ENCODE data around the gene NKPD1.

Gene NKPD1

GRCh38 chr19:45154064-45154827, 6.5 kb downstream of the NKPD1 start:
- DNase-seq = no peak

GRCh38 chr19:45153339-45154063, 7.3 kb downstream of the NKPD1 start:
- DNase-seq = no peak

GRCh38 chr19:45152504-45153338, 8.1 kb downstream of the NKPD1 start:
- no peak for DNase-seq

- no peak for DNase-seq
Observed at GRCh38 chr19:45151821-45152503, 8.8 kb downstream of the NKPD1 start.

- DNase-seq = no peak
Observed at GRCh38 chr19:45151320-45151719, 9.5 kb downstream of the NKPD1 start.

GRCh38 chr19:45150751-45151281, 10.0 kb downstream of the NKPD1 start:
- no peak for DNase-seq

- DNase-seq = no peak
Observed at GRCh38 chr19:45150180-45150579, 10.6 kb downstream of the NKPD1 start.

GRCh38 chr19:45149129-45149528, 11.7 kb downstream of the NKPD1 start:
- DNase-seq = no peak

- no peak for DNase-seq
Observed at GRCh38 chr19:45147835-45148676, 12.7 kb downstream of the NKPD1 start.

GRCh38 chr19:45146741-45147205, 14.0 kb downstream of the NKPD1 start:
- no peak for DNase-seq

GRCh38 chr19:45146251-45146650, 14.5 kb downstream of the NKPD1 start:
- DNase-seq = no peak

- DNase-seq = no peak
Observed at GRCh38 chr19:45145270-45146189, 15.3 kb downstream of the NKPD1 start.

- DNase-seq = no peak
Observed at GRCh38 chr19:45144431-45145269, 16.1 kb downstream of the NKPD1 start.

- no peak for DNase-seq
Observed at GRCh38 chr19:45142726-45143110, 18.1 kb downstream of the NKPD1 start.

- DNase-seq = no peak
Observed at GRCh38 chr19:45142016-45142725, 18.6 kb downstream of the NKPD1 start.

- no peak for DNase-seq
Observed at GRCh38 chr19:45141203-45141900, 19.4 kb downstream of the NKPD1 start.

- DNase-seq = no peak
Observed at GRCh38 chr19:45140533-45140932, 20.2 kb downstream of the NKPD1 start.

- DNase-seq = no peak
Observed at GRCh38 chr19:45140144-45140503, 20.7 kb downstream of the NKPD1 start.
